DMS53 treated with DMSO at 0.1 percent for 48 hours (cell line): Measurements from ENCODE around the gene OOSP4A.

Source experiments
- DNase-seq: peaks from one replicate; lab custom pipeline; 2025; ENCODE audit not compliant: unreplicated experiment; lab: John Stamatoyannopoulos, UW

The OOSP4A gene

GRCh38 chr11:59963733-59964132 is at the start of gene OOSP4A:
Gene OOSP4A (plus strand): TSS chr11:59964033. CDS start chr11:59964033, 0 bp downstream.
- no peak for DNase-seq

DNA sequence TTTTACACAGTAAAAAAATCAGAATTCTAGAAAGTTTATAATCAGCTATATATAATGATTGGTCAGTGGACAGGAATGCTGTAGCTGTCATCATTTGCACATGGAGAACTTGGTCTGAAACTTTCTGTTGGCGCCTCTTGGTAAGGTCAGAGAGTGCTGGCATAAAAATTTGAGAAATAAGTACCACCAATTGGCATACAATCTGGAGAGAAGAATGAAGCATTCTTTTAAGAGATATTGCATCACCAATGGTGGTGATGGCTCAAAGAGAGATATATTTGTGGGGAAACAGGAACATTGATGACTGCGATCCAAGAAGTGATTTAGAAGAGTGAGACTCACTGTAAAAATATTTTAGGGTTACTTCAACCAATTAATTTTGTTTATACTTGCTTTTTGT is 45.4 kb upstream of the OOSP4A start:
- no peak for DNase-seq

- peak; percentile 42 for DNase-seq
Measured at GRCh38 chr11:59918987-59919589, 44.7 kb upstream of the OOSP4A start.

- no peak for DNase-seq
Measured at GRCh38 chr11:59923813-59924212, 40.0 kb upstream of the OOSP4A start.

- no peak for DNase-seq
Measured at GRCh38 chr11:59931688-59932087, 32.1 kb upstream of the OOSP4A start.

GRCh38 chr11:59938132-59938531 is 25.7 kb upstream of the OOSP4A start, which contains the start of gene OOSP1:
Gene OOSP1 (plus strand): TSS chr11:59938432. CDS start chr11:59938455, 23 bp downstream.
- DNase-seq: no peak

DNA sequence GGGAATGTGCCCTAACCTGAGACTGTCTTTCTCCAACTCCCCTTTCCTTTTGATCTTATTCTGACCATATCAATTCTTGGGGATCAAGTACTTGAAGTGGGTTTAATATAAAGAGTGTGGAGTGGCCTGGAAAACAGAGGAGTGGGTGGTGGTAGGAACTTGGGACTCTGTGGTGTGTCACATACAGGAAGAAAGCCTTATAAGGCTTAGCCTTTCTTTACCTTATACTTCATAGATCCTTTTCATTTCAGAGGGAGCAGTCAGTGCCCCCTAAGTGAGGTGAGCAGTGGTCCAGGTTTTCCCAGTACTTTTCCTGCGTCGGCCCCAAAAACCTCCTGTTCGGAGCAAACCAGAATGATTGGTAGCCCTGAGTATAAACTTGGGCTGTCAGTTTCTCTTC is 25.1 kb upstream of the OOSP4A start:
- DNase-seq: no peak

DNA sequence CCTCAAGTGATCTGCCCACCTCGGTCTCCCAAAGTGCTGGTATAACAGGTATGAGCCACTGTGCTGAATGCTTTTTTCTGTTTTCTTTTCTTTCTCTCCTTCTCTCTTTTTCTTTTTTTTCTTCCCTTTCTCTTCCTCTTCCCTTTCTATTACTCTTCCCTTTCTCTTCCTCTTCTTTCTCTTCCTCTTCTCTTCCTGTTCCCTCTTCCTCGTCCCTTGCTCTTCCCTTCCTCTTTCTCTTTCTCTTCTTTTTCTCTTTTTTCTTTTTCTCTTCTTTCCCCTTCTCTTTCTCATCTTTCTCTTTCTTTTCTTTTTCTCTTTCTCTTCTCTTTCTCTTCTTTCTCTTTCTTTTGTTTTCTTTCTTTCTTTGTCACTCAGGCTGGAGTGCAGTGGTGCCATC is 24.4 kb upstream of the OOSP4A start:
- DNase-seq: no peak

GRCh38 chr11:59941091-59941490 is 22.7 kb upstream of the OOSP4A start:
- DNase-seq: no peak

- no peak for DNase-seq
Measured at GRCh38 chr11:59943997-59944714, 19.7 kb upstream of the OOSP4A start.

GRCh38 chr11:59944720-59945119 is 19.1 kb upstream of the OOSP4A start:
- DNase-seq: no peak

DNA sequence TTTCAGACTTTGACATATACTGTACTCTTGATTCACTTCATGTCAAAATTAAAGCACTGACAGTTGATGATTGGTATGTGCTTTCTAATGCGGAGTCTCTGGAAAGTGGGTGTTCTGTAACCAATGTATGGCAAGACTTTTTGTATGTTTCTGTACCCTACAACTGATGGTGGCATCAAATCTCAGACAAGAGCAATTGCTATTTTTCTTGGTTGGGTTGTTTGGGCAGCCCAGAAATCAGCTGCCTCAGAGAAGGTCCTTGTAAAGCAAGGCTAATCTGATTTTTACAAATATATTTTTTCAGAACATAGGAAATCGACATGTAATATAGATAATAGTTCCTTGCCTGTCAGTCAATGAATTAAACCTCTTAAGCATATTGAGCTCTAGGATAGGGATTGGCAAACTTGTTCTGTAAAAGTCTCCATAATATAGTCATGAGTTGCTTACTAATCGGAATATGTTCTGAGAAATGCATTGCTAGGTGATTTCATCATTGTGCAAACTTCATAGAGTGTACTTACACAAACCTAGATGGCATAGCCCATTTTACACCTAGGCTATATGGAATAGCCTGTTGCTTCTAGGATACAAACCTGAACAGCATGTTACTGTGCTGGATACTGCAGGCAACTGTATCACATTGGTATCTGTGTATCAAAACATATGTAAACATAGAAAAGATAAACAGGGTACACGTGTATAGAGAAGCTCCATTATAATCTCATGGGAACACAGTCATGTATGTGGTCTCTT is 10.2 kb upstream of the OOSP4A start:
- no peak for DNase-seq

DNA sequence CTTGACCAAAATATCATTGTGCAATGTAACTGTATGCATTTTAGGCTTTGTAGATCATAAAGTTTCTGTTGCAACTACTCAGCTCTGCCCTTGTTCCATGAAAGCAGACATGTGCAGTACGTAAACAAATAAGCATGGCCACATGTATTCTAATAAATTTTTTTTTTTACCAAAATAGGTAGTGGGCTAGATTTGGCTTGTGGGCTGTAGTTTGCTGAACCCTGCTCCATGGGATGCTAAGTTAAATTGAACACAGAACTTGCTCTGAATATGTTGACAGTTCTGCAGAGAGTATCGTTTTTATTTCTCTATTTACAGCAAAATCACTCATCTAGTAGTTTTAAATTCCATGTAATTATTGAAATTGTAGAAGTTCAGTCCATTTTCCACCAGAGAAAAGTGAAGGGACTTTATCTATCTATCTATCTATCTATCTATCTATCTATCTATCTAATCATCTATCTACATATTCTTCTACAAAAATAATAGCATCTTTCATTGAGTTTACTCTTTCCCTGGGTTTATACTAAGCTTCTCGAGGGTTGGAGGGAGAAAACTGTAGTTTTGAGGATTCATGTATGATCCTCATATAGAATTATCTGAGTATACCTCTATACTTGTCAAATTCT is 9.5 kb upstream of the OOSP4A start:
- no peak for DNase-seq

DNA sequence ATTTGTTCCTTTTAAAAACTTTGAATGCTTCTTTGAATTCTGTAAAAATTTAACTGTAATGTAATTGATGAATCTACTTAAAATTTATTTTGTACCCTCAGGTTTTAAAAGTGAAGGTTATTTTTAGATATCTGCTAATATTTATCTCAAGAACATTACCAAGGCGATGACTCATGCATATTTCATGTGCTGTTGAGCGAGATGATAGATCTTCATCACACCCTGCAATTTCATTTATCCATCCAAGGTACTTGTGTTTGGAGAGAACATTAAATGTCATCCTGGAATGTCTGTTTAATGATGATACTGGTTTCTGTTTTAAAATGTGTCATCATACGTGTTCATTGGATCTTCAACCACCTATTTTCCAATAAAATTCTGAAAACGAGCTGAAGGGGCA is 6.7 kb upstream of the OOSP4A start:
- no peak for DNase-seq

- DNase-seq: no peak
Measured at GRCh38 chr11:59960502-59961381, 3.1 kb upstream of the OOSP4A start.

DNA sequence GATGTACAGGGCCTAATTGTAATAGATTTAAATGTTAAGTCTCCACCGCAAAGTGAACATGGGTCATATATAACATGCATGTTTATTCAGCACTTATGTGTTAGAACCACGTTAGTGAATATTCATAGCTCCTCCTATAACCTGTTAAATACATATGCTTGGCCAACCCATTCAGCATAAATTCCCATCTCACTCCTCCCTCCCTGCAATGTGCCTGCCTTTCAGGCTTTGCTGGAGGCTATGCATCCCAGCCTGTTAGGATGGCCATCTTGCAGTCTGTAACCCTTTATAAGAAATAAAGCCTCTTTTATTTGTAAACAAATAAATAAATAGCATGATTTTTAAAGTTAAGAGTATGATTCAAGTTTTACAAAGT is 1.7 kb upstream of the OOSP4A start:
- DNase-seq: no peak

- DNase-seq: no peak
Measured at GRCh38 chr11:59965424-59965823, 1.6 kb downstream of the OOSP4A start.

DNA sequence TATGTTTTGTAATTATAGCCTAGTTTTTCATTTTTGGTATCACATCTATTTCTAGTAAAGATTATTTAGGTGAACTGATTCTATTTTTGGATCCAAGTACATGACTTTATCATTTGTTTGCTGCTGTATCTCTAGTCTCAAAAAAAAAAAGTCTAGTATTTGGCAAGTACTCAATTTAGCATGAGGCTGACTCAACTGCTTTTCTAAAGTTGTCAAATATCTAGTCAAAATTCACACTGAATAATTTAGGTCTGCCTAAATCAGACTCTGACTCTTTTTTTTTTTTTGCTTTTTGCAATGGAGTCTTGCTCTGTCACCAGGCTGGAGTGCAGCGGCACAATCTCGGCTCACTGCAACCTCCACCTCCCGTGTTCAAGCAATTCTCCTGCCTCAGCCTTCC is 2.4 kb downstream of the OOSP4A start:
- no peak for DNase-seq

DNA sequence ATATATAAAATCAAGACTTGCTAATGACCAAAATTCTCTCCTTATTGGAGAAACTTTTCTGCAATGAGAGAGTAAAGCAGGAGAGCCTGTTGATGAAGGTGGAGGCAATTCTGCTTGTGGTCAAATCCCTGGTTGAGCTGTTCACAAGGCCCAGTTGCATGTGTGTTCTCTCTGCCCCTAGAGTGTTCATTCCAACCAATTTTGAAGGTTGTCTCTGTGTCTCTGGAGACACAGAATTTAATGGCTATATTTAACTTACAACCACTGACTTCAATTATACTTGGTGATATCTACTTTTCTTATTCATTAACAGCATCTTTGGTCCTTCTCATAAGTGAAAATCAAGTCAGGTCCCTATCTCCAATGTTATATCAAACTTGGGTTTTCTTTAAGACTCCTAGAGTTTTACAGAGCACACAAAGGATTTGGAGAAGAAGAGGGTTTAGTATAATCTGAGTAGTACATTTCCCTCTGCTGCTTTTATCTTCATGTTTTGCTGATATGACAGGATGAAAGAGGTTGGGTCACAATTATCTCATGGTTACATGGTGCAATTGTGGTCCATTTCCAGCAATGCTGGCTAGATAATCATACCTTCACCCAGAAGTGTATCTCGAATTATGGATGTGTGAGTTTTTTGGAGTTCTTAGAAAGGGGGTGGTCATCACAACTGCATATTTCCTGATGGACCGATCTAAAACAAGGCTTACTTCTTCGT is 4.0 kb downstream of the OOSP4A start:
- DNase-seq: no peak

DNA sequence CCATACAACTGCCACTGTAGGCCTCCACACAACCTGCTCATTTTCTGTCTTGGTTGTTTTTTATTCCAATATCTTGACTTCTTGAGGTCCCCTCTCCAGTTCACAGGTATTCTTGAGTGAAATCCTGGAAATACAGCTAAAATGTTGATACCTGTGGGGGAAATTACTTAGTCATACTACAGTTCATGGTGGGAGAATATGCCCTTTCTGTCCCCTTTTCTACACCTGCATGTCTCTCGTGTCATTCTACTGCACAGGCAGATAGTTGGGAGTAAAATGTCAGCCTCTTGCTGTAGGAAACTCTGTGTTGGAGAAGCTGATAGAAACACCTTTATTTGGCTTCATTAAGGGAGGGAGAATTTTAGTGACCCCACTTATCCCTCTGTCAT is 4.6 kb downstream of the OOSP4A start:
- no peak for DNase-seq
